Stimulated activated CD4-positive, alpha-beta T cell treated with anti-CD3 and anti-CD28 coated beads, Interleukin-1b, Interleukin-23, amount 100 ng/mL, for 1 hour (primary cell): ENCODE results near the gene CRIM1.

Source experiments
- DNase-seq, 2 donors: peaks; one replicate each; pipeline ENCODE4 v3.0.0-alpha.2; 2020; ENCODE audit warnings: low read depth in 2 of 2

CRIM1 gene

DNA sequence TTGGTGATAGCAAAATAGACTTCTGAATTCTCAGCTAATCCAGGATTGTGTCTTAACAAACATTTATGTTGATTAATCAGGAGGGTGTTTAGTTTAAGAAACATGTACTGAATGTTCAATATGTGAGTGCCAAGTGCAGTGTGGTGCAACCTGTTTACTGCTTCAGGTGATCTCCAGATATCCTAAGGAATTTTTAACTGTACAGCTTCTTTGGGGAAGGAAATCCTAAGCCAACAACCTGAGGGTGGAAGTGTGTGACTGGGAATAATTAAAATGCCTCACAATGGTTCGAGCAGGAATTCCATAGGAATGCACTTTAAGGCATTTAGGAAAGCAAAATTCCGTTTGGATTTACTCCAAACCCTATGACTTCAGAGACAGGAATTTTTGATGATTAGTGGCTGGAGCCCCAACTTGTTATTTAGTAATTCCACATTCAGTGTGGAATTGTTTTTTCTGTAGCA is 16.4 kb downstream of the CRIM1 start:
- no peak for DNase-seq

DNA sequence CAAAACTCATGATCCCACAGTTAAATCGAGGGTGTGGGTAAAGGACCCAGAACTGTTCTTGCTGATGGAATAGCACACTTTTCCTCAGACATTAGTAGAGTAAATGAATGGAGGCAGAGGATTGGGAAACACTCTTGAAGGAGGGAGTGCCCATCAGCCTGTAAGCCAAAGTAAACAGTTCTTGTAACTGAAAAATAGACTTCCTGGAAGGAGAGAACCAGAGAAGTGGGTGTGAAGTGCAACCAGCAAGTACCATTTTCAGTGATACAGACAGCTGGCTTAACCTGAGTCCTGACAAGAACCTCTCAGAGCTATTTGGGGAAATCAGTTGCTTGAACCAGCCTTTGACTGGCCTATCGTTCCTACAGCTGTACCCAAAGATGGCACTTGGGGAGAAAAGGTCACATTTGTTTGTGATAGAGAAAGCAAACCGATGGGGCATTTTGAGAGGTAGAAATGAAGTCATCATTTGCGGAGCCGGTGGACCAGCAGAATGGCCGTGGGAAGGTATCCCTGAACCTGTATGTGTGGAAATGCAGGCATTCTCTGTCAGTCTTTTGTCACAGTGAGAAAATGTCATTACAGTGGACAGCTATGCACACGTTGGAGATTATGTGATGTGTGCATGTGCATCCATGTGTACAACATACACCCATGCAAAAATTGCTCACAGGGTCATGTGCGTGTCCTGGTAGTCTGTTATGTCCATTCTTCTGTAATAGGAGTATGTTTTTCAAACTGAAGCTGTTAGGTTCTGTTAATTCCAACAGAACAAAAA is 17.8 kb downstream of the CRIM1 start:
- no peak for DNase-seq

DNA sequence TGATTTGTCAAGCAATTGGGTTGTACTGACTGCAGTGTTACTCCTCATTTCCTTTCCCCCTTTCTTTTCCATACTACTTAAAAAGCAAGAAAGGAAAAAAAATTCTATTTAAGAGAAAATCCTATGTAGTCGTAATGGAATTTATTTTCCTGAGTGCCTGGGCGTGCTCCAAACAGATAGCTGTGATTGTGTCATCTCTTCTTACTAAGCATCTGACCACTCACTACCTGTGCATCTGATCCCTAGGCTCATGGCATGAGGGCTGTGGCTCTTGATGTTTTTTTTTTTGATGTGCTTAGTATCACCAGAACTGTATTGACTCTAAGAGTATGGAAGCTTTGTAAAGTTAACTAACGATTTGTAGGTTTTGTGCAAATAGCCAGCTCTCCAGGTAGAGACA is 19.0 kb downstream of the CRIM1 start:
- DNase-seq: no peak

- DNase-seq: no peak
Measured at GRCh38 chr2:36376319-36376765, 20.8 kb downstream of the CRIM1 start.

- DNase-seq: no peak
Measured at GRCh38 chr2:36376992-36377738, 21.6 kb downstream of the CRIM1 start.

DNA sequence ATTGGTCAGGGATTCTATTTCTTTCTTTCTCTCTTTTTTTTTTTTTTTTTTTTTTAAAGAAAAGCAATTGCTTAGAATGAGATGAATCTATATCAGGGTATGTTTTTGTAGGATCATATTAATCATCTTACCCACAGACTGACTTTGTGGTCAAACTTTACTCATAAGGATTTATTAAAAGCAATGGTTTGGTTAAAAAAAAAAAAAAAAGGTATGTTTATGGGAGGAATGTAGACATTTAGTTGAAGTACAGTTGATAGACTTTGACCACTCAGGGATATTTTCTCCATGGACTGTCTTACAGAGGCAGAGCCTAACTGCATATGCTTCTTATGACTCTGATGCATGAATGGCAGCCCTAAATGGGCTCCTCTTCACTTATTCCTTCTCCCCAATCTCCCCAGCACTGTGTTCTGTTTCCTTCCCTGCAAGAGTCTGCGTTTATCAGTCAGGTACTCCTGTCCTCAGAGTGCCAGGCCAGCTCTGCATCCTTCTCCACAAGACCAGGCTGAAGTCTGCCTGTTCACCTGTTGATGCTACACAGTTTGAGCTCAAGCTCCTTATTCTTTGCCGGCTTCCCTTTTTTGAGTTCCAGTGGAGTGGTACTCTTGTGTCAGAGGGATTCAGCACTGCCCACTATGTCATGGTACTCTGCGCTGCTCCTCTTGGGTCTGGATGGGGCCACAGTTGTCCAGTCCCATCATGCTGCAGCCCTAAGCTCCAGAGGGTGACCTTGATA is 24.3 kb downstream of the CRIM1 start:
- DNase-seq: no peak

DNA sequence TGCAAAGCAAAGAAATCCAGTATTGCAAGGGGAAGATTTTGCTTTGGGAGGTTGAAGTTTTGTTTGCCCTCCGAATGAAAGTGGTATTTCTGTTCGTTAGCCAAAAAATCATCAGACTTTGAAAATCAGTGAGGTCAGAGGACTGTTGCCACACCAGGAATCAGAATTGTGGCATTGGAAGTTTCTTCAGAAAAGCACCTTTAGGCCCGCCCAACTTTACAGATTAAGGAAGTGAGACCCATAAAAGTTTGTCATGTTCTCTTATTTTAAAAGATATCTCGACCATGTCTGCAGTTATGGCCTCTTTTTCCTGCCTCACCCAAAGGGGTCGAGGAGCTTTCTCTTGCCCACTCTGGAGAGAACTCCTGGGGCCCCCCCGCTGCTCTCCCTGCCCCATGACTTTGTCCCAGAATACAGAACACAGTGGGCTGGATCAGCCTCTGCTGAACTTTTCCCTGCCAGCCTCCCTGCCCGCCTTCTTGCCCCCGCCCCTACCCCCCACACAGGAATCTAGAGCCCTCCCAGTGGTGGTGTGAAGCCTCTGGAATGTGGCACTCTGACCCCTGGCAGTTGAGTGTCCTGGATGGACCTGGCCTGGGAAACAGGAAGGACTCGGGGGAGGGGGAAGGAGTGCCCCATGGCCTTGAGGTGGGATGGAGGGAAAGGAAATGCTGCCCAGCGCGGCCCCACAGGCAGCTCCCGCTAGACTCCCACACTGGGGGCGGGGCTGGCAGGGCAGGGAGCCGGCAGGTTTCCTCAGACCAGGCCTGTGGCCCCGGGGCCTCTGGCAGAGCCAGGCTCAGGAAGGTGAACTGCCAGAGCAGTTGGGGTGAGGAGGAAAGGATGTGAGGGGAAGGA is 25.3 kb downstream of the CRIM1 start:
- no peak for DNase-seq

DNA sequence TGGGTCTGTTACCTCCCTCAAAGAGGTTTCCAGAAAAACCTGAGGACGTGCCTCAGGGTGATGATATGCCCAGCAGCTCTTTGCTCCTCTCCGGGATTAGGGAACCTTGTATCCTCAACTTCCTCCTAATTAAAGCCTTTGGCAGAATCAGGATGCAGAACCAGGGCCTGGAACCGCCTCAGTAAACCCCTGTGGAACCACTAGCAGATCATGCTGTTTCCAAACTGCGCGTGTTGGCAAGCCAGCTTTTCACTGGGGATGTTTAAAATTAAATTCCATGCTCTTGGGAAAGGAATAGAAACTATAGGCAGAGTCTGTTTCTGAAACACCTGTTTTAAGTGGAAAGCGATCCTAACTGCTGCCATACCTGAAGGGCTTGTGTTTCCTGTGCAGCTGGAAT is 26.4 kb downstream of the CRIM1 start:
- no peak for DNase-seq

DNA sequence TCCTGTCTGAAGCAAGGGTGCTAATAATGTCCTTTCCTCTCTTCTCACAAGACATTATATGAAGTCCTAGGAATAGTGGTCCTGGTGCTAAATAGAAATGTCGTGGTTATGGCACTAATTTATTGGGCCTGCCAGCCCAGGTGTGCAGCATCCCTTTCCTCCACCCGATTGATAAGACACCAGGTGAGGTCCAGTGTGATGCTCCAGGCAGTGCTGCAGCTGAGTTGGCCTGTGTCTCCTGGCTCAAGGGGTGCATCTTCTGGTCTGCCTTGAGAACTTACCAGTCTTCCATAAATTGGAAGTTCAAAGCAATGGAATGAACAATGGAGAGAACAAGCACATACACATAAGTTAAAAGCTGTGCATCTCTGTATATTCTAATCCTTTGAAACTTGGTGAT is 26.9 kb downstream of the CRIM1 start:
- no peak for DNase-seq

GRCh38 chr2:36383726-36384125 is 28.1 kb downstream of the CRIM1 start:
- no peak for DNase-seq

DNA sequence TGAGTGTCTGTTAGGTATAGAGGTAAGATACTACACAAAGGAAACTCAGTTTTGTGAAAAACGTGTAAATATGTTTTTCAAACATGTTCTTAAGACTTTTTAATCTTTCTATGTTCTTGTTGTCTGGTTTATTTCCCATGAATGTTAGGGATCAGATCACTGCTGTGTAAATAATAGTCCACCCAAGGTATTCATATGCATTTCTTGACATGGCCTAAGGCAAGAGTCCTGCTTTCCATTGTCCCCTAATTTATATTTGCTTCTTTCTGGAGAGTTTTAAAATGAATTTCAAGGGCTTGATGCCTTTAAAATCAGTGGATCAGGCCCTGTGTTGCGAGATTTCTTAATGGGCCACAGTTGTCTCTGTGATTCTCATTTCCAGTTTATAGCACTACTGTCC is 28.9 kb downstream of the CRIM1 start:
- DNase-seq: no peak

GRCh38 chr2:36385603-36386002 is 30.0 kb downstream of the CRIM1 start:
- DNase-seq: no peak

DNA sequence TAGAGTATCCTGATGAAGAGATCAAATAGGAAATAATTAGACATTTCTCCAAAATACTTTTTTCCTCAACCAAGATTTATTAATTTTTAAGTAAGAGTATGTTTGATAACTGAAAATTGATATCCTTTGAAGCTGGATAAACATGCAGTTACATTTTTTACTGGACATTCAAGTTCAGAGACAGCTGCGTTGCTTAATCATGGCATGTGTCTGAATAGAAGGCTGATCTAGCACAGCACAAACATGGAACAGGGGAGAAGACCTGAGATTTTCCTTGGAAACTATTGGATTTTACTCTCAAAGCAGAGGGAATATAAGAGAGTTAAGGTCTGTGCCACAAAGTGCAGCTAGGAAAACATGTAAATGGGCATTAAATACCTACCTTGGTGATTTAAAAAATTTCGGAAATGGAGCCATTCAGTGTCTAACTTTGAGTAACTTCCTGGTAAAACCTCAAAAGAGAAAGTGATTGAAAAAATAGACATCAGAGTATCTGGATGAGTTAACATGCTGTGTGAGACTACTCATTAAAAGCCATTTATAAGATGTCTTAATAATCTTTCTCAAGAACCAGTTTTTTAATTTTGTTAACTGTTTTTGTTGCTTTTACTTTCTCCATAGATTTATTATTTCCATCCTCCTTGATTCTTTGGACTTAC is 31.8 kb downstream of the CRIM1 start:
- DNase-seq: no peak

GRCh38 chr2:36388472-36388871 is 32.9 kb downstream of the CRIM1 start:
- no peak for DNase-seq

DNA sequence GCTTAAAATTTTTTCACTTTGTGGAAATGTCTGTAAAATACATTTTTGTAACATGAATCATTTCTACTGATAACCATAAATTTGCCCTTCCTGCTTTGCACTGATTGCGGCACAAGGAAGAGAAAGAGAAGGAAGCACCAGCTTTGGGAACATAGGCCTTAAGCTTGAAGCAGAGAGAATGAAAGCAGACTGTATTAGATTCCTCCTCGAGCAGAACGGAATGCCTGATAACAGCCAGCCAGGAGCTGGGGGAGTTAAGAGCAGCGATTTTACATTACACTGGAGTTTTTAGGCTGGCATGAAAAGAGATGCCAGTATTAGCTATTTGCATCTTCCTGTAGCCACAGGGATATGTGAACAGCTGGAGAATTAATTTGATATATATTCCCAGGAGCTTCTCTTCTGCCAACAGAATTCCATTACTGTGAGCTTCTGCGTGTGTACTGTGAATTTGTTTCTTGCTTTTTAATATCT is 33.5 kb downstream of the CRIM1 start:
- DNase-seq: no peak

GRCh38 chr2:36389577-36389976 is 34.0 kb downstream of the CRIM1 start:
- no peak for DNase-seq

DNA sequence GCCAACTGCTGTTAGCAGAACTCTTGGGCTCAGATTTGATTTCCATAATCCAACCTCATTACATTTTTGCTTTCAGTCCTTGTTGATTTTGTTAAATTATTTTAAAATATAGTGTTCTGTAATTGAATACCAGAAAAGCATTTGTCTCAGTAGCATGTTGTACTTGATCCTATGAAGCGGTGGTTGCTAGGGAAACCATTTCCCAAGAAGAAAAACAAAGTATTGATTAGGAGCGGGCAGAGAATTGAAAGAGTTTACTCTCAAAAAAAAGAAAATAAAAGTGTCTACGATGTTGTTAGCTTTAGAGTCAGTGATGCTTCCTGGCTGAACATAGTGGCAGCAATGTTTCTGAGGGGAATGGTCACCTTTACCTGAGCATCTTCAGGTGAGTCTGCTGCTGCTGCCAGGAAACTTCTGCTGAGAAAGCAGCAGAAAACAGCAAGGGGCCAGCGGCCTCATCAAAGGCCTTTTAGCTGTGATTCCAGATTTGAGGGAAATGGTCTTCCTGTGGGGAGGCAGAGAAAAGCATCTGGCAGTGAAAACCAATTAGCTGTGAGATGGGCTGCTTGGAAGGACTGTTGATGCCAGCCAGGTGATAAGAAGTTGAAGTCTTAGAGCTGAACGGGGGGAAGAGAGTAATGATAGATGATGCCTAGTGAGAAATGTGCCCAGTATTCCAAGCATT is 37.1 kb downstream of the CRIM1 start:
- no peak for DNase-seq

DNA sequence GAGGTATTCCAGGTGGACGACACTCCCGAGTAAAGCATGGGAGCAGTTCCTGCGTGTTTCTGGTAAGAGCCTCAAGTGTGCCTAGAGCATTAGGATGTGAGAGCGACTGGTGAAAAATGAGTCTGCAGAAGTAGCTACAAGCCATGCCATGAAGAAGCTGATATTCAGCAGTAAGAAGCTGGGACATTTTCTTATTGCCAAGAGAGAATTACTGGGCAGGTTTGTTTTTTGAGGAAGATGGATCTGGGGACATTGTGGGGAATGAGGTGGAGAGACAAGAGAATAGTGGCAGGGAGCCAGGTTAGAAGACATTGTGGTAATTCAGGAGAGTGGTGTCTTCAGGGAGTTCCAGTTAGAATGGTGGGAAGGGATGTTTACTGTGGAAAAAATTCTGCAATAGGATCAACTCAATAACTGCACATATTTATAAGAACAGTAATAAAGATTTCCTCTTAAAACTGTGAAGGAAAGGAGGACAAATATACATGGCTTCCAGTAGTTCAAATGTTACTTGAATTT is 38.2 kb downstream of the CRIM1 start:
- DNase-seq: no peak

DNA sequence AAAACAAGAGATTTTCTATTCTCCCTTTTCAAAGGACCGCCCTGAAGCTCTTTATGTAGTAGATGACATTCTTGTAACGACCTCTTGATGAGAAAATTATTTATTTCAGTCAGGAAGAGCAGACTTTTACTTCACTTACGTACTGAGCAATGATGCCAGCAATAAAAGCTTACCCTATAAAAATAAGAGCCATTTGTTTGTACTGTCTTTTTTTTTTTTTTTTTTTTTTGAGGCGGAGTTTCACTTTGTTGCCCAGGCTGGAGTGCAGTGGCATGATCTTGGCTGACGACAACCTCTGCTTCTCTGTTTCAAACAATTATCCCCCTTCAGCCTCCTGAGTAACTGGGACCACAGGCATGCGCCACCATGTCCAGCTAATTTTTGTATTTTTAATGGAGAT is 39.2 kb downstream of the CRIM1 start:
- no peak for DNase-seq

DNA sequence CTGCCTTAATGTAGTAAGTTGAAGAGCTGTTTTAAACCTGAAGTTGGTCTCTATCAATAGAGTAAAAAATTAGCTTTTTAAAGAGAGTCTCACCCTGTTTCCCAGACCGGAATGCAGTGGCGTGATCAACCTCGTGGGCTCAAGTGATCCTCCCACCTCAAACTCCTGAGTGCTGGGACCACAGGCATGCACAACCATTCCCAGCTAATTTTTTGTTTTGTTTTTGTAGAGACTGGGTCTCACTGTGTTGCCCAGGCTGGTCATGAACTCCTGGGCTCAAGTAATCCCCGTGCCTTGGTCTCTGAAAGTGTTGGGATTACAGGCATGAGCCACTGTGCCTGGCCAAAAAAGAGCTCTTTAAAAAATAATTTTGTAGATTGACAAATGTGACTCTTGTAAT is 40.3 kb downstream of the CRIM1 start:
- no peak for DNase-seq
